Liver (tissue), 3 donors: ENCODE results near the gene BPIFB1.

Source experiments
- ATF3 ChIP-seq: IDR thresholded peaks from 2 replicates; pipeline ENCODE4 v1.6.1; 2016; ENCODE audit warnings: antibody characterized with exemption
- FOXA1 ChIP-seq: IDR thresholded peaks from 2 replicates; pipeline ENCODE4 v1.6.1; 2016; ENCODE audit warnings: antibody characterized with exemption
- GABPA ChIP-seq, 2 donors: IDR thresholded peaks in 1 of 2; conservative IDR thresholded peaks in 1 of 2; 2 replicates each; pipeline ENCODE4 v1.6.1; 2016; ENCODE audit warnings: antibody characterized with exemption in 2 of 2, mild to moderate bottlenecking in 1 of 2, moderate library complexity in 1 of 2
- HNF4A ChIP-seq, 2 donors: conservative IDR thresholded peaks; 2 replicates each; pipeline ENCODE4 v1.6.1; 2016; ENCODE audit warnings: antibody characterized with exemption in 2 of 2, mild to moderate bottlenecking in 2 of 2
- HNF4G ChIP-seq: IDR thresholded peaks from 2 replicates; pipeline ENCODE4 v1.6.1; 2016; ENCODE audit warnings: antibody characterized with exemption
- JUND ChIP-seq, 2 donors: IDR thresholded peaks; 2 replicates each; pipeline ENCODE4 v1.6.1; 2016; ENCODE audit warnings: antibody characterized with exemption in 2 of 2
- NR2F2 ChIP-seq: IDR thresholded peaks from 2 replicates; pipeline ENCODE4 v1.6.1; 2016; ENCODE audit warnings: antibody characterized with exemption
- RAD21 ChIP-seq, 2 donors: IDR thresholded peaks; 2 replicates each; pipeline ENCODE4 v1.6.1; 2016; ENCODE audit warnings: antibody characterized with exemption in 2 of 2, mild to moderate bottlenecking in 2 of 2
- SP1 ChIP-seq: IDR thresholded peaks from 2 replicates; pipeline ENCODE4 v1.6.1; 2018; ENCODE audit warnings: antibody characterized with exemption, mild to moderate bottlenecking
- TAF1 ChIP-seq: conservative IDR thresholded peaks from 2 replicates; pipeline ENCODE4 v1.6.1; 2016; ENCODE audit warnings: antibody characterized with exemption, mild to moderate bottlenecking
- YY1 ChIP-seq: IDR thresholded peaks from 2 replicates; pipeline ENCODE4 v1.6.1; 2016; ENCODE audit warnings: antibody characterized with exemption, mild to moderate bottlenecking
- TF ChIP-seq, protein P1 (sequence below): fragments of 150-350 bp; IDR thresholded peaks from 2 replicates; pipeline ENCODE4 v1.5.1; 2017; ENCODE audit warnings: improper control_type of control experiment, low read depth, low read length; ENCODE audit not compliant: missing input control
- TF ChIP-seq, protein P2 (sequence below): IDR thresholded peaks from 2 replicates; pipeline ENCODE4 v1.6.1; 2016; ENCODE audit warnings: antibody characterized with exemption
- TF ChIP-seq, protein P3 (sequence below): IDR thresholded peaks from 2 replicates; pipeline ENCODE4 v1.6.1; 2016; ENCODE audit warnings: antibody characterized with exemption, mild to moderate bottlenecking
- donor health status: healthy.
- donor health status: healthy.

- TF ChIP-seq TAF1 (no peak), GABPA (IDR thresholded peaks at IDR 0.05 in 1 of 2, conservative IDR thresholded peaks at IDR 0.05 in 1 of 2) (no peak), YY1 (no peak), SP1 (no peak), FOXA1 (no peak), JUND (IDR thresholded peaks at IDR 0.05) (no peak), RAD21 (IDR thresholded peaks at IDR 0.05) (no peak), HNF4G (no peak), HNF4A (conservative IDR thresholded peaks at IDR 0.05) (no peak), NR2F2 (no peak), ATF3 (no peak)
- TF ChIP-seq, protein P1, sequence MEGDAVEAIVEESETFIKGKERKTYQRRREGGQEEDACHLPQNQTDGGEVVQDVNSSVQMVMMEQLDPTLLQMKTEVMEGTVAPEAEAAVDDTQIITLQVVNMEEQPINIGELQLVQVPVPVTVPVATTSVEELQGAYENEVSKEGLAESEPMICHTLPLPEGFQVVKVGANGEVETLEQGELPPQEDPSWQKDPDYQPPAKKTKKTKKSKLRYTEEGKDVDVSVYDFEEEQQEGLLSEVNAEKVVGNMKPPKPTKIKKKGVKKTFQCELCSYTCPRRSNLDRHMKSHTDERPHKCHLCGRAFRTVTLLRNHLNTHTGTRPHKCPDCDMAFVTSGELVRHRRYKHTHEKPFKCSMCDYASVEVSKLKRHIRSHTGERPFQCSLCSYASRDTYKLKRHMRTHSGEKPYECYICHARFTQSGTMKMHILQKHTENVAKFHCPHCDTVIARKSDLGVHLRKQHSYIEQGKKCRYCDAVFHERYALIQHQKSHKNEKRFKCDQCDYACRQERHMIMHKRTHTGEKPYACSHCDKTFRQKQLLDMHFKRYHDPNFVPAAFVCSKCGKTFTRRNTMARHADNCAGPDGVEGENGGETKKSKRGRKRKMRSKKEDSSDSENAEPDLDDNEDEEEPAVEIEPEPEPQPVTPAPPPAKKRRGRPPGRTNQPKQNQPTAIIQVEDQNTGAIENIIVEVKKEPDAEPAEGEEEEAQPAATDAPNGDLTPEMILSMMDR = no peak
- TF ChIP-seq, protein P2, sequence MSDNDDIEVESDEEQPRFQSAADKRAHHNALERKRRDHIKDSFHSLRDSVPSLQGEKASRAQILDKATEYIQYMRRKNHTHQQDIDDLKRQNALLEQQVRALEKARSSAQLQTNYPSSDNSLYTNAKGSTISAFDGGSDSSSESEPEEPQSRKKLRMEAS = no peak
- TF ChIP-seq, protein P3, sequence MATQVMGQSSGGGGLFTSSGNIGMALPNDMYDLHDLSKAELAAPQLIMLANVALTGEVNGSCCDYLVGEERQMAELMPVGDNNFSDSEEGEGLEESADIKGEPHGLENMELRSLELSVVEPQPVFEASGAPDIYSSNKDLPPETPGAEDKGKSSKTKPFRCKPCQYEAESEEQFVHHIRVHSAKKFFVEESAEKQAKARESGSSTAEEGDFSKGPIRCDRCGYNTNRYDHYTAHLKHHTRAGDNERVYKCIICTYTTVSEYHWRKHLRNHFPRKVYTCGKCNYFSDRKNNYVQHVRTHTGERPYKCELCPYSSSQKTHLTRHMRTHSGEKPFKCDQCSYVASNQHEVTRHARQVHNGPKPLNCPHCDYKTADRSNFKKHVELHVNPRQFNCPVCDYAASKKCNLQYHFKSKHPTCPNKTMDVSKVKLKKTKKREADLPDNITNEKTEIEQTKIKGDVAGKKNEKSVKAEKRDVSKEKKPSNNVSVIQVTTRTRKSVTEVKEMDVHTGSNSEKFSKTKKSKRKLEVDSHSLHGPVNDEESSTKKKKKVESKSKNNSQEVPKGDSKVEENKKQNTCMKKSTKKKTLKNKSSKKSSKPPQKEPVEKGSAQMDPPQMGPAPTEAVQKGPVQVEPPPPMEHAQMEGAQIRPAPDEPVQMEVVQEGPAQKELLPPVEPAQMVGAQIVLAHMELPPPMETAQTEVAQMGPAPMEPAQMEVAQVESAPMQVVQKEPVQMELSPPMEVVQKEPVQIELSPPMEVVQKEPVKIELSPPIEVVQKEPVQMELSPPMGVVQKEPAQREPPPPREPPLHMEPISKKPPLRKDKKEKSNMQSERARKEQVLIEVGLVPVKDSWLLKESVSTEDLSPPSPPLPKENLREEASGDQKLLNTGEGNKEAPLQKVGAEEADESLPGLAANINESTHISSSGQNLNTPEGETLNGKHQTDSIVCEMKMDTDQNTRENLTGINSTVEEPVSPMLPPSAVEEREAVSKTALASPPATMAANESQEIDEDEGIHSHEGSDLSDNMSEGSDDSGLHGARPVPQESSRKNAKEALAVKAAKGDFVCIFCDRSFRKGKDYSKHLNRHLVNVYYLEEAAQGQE = no peak
Measured at GRCh38 chr20:33322456-33322855, 39.4 kb downstream of the BPIFB1 start.
